Right lobe of liver (tissue), 6 donors: ENCODE data around the gene RYR3. TPM values are rescaled to one million over a fixed set of nuclear protein-coding genes. Genes with fewer than 3 reads are reported as not detected.

Experiments
- ATAC-seq, 4 donors: fragments of 200-7000 bp; cut with Tn5 transposase; one replicate each; pipeline ENCODE4 v1.9.1; 2020; ENCODE audit warnings: mild to moderate bottlenecking in 4 of 4, moderate library complexity in 4 of 4
- DNase-seq, 3 donors: peaks; one replicate each; pipeline ENCODE4 v3.0.0-alpha.2; 2020
- H3K27ac ChIP-seq, 3 donors: fragments of 200-600 bp; one replicate each; pipeline ENCODE4 v1.8.0; 2022
- H3K27me3 ChIP-seq, 2 donors: fragments of 200-600 bp; one replicate each; pipeline ENCODE4 v1.8.0; 2022
- H3K36me3 ChIP-seq, 4 donors: fragments of 200-600 bp; sonication (generic) in 1 of 4; one replicate each; pipeline versions ENCODE4 v1.5.1 to v1.8.0; 2017 to 2022; ENCODE audit warnings: control low read depth in 1 of 4
- H3K4me1 ChIP-seq, 4 donors: fragments of 200-600 bp; sonication (generic) in 1 of 4; one replicate each; pipeline versions ENCODE4 v1.5.1 to v1.8.0; 2017 to 2022; ENCODE audit warnings: control low read depth in 1 of 4
- H3K4me3 ChIP-seq, 3 donors: fragments of 200-600 bp; one replicate each; pipeline ENCODE4 v1.8.0; 2022
- H3K9me3 ChIP-seq, 4 donors: fragments of 200-600 bp; sonication (generic) in 1 of 4; one replicate each; pipeline versions ENCODE4 v1.5.1 to v1.8.0; 2017 to 2022; ENCODE audit warnings: control low read depth in 1 of 4
- POLR2A ChIP-seq: fragments of 450-650 bp; IDR thresholded peaks from one replicate; pipeline ENCODE4 v1.6.1; 2017; ENCODE audit warnings: antibody characterized with exemption, mild to moderate bottlenecking
- WGBS: methylation state at CpG from one replicate; pipeline ENCODE4 v1.1.6; 2018; ENCODE audit warnings: low coverage, low lambda C conversion rate; ENCODE audit not compliant: insufficient coverage; ENCODE audit errors: missing lambda C conversion rate; 5-methylcytosine and 5-hydroxymethylcytosine counted together
- intact Hi-C, 2 donors: fragments of 100-400 bp; cut with DNase I; formaldehyde crosslinking; loops; one replicate each; pipeline versions ENCODE4 v1.11.2 to v1.14.1; 2022
- total RNA-seq, 6 experiments: library from RNA; depleted of rRNA in 2 of 6; stranded (reverse); fragments of >200 nt in 2 of 6; fragmentation: NEBNext Ultra II Directional in 3 of 6; extraction: Animal tissue kit (Norgen Biotek cat#: 25700) in 3 of 6; gene quantifications; one replicate each; pipeline versions ENCODE4 v1.1.0 to v1.2.4, GENCODE V29; 2016 to 2023
- TF ChIP-seq, protein P1 (sequence below), 4 donors: fragments of 200-600 bp in 3 of 4; fragments of 450-650 bp in 1 of 4; IDR thresholded peaks; one replicate each; pipeline versions ENCODE4 v1.5.1 to v1.8.0; 2016 to 2022; ENCODE audit warnings: antibody characterized with exemption in 4 of 4, mild to moderate bottlenecking in 2 of 4
- donor health status: DM: no; HTN: yes; CAD: no.
- donor health status: DM: no; HTN: no; CAD: no.
- donor health status: DM: no; HTN: no; CAD: no.
- donor health status: DM: no; HTN: yes; CAD: no.
- donor health status: DM: no; HTN: yes; CAD: no.

The RYR3 gene
- total RNA-seq, 6 experiments from 2014 or later, result under 0.01 to 0.31 (median 0.05) TPM; not detected in 3

DNA sequence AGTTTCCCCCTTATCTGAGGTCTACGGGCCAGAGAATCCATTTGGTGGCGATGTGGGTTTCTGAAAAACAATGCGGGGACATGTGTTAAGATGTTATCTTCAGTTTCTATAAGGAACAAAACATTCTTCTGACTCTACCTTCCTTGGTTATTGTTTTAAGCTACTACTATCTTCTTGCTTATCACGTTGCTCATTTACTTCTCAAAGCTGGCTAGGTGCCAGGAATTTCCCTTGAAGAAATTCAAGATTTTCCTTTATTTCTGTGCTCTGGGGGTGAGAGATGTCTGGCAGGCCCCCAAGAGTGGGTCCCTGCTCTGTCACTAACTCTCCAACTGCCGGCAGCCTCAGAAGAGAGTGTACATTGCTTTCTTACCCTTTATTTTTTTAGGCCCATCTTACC is 119.8 kb downstream of the RYR3 start:
- WGBS, result 30% methylated on average over 5 of the region's 5 CpGs
- H3K9me3 ChIP-seq, result no peaks in the 10 kb centered on the region
- TF ChIP-seq POLR2A, result no peak
- TF ChIP-seq, protein P1, sequence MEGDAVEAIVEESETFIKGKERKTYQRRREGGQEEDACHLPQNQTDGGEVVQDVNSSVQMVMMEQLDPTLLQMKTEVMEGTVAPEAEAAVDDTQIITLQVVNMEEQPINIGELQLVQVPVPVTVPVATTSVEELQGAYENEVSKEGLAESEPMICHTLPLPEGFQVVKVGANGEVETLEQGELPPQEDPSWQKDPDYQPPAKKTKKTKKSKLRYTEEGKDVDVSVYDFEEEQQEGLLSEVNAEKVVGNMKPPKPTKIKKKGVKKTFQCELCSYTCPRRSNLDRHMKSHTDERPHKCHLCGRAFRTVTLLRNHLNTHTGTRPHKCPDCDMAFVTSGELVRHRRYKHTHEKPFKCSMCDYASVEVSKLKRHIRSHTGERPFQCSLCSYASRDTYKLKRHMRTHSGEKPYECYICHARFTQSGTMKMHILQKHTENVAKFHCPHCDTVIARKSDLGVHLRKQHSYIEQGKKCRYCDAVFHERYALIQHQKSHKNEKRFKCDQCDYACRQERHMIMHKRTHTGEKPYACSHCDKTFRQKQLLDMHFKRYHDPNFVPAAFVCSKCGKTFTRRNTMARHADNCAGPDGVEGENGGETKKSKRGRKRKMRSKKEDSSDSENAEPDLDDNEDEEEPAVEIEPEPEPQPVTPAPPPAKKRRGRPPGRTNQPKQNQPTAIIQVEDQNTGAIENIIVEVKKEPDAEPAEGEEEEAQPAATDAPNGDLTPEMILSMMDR (IDR thresholded peaks at IDR 0.05), result no peak
- no peak for DNase-seq
- no peaks in the 10 kb centered on the region for H3K36me3 ChIP-seq
- H3K4me3 ChIP-seq, result no peak overlapping the region
- no peaks in the 10 kb centered on the region for H3K4me1 ChIP-seq
- no peak for ATAC-seq
- intact Hi-C loops, result no loop called here
- H3K27me3 ChIP-seq, result no peaks in the 10 kb centered on the region
- H3K27ac ChIP-seq, result no peak overlapping the region

- Histone ChIP-seq H3K4me1 (no peaks in the 10 kb centered on the region), H3K36me3 (no peaks in the 10 kb centered on the region), H3K27ac (no peak overlapping the region), H3K9me3 (no peaks in the 10 kb centered on the region), H3K4me3 (no peak overlapping the region), H3K27me3 (no peaks in the 10 kb centered on the region)
- ATAC-seq (no peak), DNase-seq (no peak)
- TF ChIP-seq, protein P1 (IDR thresholded peaks at IDR 0.05), result no peak
- no peak for TF ChIP-seq POLR2A
- intact Hi-C loops, result no loop called here
Observed at GRCh38 chr15:33433821-33434220, 123.1 kb downstream of the RYR3 start.

- 59% methylated on average over 3 of the region's 3 CpGs for WGBS
Observed at GRCh38 chr15:33438396-33438795, 127.6 kb downstream of the RYR3 start.

GRCh38 chr15:33440900-33441299 is 130.1 kb downstream of the RYR3 start:
- ATAC-seq (no peak), DNase-seq (no peak)
- Histone ChIP-seq H3K4me1 (no peaks in the 10 kb centered on the region), H3K27me3 (peaks cover 0 to 8% of the 10 kb centered on the region in 2 donors), H3K36me3 (no peaks in the 10 kb centered on the region), H3K9me3 (no peaks in the 10 kb centered on the region), H3K27ac (no peak overlapping the region), H3K4me3 (no peak overlapping the region)
- TF ChIP-seq POLR2A, result no peak
- TF ChIP-seq, protein P1 (IDR thresholded peaks at IDR 0.05), result no peak
- 43% methylated on average over 3 of the region's 4 CpGs for WGBS
- intact Hi-C loops, result no loop called here

More at GRCh38 chr15:33438396-33438795, 127.6 kb downstream of the RYR3 start:
- intact Hi-C loops, result no loop called here
- no peak for DNase-seq
- Histone ChIP-seq H3K27ac (no peak overlapping the region), H3K4me3 (no peak overlapping the region), H3K27me3 (peaks cover 0 to 8% of the 10 kb centered on the region in 2 donors), H3K4me1 (no peaks in the 10 kb centered on the region), H3K9me3 (no peaks in the 10 kb centered on the region), H3K36me3 (no peaks in the 10 kb centered on the region)
- TF ChIP-seq POLR2A, result no peak
- TF ChIP-seq, protein P1 (IDR thresholded peaks at IDR 0.05), result no peak
- no peak for ATAC-seq

DNA sequence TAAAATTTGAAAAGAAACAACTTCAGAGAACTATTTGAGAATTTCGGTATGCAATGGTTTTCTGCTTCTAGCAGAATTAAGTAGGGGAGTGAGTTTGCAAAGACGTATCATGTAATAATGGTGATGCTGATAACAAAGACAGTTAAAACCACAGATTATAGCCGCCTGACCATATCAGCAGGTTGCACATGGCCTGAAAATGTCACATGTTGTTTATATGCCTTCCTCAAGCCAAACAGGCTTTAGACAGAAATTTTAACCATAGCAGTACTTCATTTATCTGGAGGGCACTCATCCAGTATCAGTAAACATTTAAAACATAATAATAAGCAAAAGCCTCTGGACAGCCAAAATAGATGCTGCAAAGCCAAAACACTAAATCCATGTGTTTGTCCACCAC is 131.7 kb downstream of the RYR3 start:
- no peaks in the 10 kb centered on the region for H3K9me3 ChIP-seq
- peaks cover 0 to 8% of the 10 kb centered on the region in 2 donors for H3K27me3 ChIP-seq
- no peak for TF ChIP-seq POLR2A
- TF ChIP-seq, protein P1 (IDR thresholded peaks at IDR 0.05), result no peak
- ATAC-seq (no peak), DNase-seq (no peak)
- no peak overlapping the region for H3K27ac ChIP-seq
- no peaks in the 10 kb centered on the region for H3K4me1 ChIP-seq
- WGBS, result 27% methylated on average over 3 of the region's 3 CpGs
- no peaks in the 10 kb centered on the region for H3K36me3 ChIP-seq
- intact Hi-C loops, result no loop called here
- H3K4me3 ChIP-seq, result no peak overlapping the region
